Measurements from ENCODE around the gene FICD. TPM values are rescaled to one million over a fixed set of nuclear protein-coding genes. Genes with fewer than 3 reads are reported as not detected.

The FICD gene
- total and polyA plus RNA-seq, 2 of the 13 experiments (the other 11 are each of a cell fraction or from before 2014, with no cell fraction given): 0.99 to 3.0 TPM

- Histone ChIP-seq H3K27ac (ENCODE audit: extremely low read length, insufficient read depth, low read length) (no peak overlapping the region), H2AFZ (ENCODE audit: low read length) (no peak overlapping the region), H3K4me1 (ENCODE audit: insufficient read depth, low read length) (no peaks in the 10 kb centered on the region), H3K4me3 (replicated peaks in 1 of 3; ENCODE audit: insufficient read depth in 1 of 3, low read depth in 2 of 3, low read length in 3 of 3) (no peak overlapping the region), H3K9ac (ENCODE audit: insufficient read depth, low read depth, low read length) (no peak overlapping the region), H3K27me3 (ENCODE audit: control insufficient read depth in 1 of 2, insufficient read depth in 2 of 2, low read length in 2 of 2) (no peaks in the 10 kb centered on the region; a peak in 1 of 5 replicates), H3K9me3 (ENCODE audit: low read length) (peaks cover 12% of the 10 kb centered on the region), H3K36me3 (replicated peaks in 1 of 2; ENCODE audit: control insufficient read depth in 1 of 2, insufficient read depth in 2 of 2, low read length in 2 of 2) (no peaks in the 10 kb centered on the region), H3K79me2 (ENCODE audit: insufficient read depth, low read length) (no peaks in the 10 kb centered on the region), H4K20me1 (ENCODE audit: insufficient read depth, low read length) (no peaks in the 10 kb centered on the region), H3K4me2 (ENCODE audit: low read depth, low read length) (no peak overlapping the region)
- 18% methylated on average over 7 of the region's 7 CpGs for WGBS (ENCODE audit: low lambda C conversion rate)
- ChIA-PET CTCF (ENCODE audit: low intra/inter-chr PET ratio, low total read pairs) (no interaction called here), POLR2A (no interaction called here)
- in situ Hi-C loops (cut with HindIII; ENCODE audit: extremely low pct_ligation_motif_present, low pct_unique_long_range_greater_than_20kb): no loop called here
- no peak for DNase-seq (ENCODE audit: low spot score)
- no peak for ATAC-seq
- no TSS peak for BruUV-seq (replicated peaks)
- FAIRE-seq: no peak
- no peak for TF ChIP-seq NFIC (IDR thresholded peaks at IDR 0.05; ENCODE audit: low read length)
- no peak for TF ChIP-seq ZNF83 (CRISPR knock-in tag; IDR thresholded peaks at IDR 0.05; ENCODE audit: borderline replicate concordance)
- TF ChIP-seq, protein P1, sequence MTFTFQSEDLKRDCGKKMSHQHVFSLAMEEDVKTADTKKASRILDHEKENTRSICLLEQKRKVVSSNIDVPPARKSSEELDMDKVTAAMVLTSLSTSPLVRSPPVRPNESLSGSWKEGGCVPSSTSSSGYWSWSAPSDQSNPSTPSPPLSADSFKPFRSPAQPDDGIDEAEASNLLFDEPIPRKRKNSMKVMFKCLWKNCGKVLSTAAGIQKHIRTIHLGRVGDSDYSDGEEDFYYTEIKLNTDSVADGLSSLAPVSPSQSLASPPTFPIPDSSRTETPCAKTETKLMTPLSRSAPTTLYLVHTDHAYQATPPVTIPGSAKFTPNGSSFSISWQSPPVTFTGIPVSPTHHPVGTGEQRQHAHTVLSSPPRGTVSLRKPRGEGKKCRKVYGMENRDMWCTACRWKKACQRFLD (CRISPR knock-in tag; IDR thresholded peaks at IDR 0.05; ENCODE audit: borderline replicate concordance): no peak
- TF ChIP-seq KDM5A (IDR thresholded peaks at IDR 0.05; ENCODE audit: borderline replicate concordance, low read length): no peak
- TF ChIP-seq ZNF878 (CRISPR knock-in tag; IDR thresholded peaks at IDR 0.05): no peak
- no peak for TF ChIP-seq ZNF652 (CRISPR knock-in tag; IDR thresholded peaks at IDR 0.05; ENCODE audit: borderline replicate concordance, low read depth)
- intact Hi-C loops (cut with micrococcal nuclease; ENCODE audit: unreplicated experiment): no loop called here
Measured at GRCh38 chr12:108505129-108505528, 9.9 kb upstream of the FICD start.

GRCh38 chr12:108507971-108508642 lies 7.0 kb upstream of the FICD start:
- no peaks in the 10 kb centered on the region for H4K20me1 ChIP-seq (ENCODE audit: insufficient read depth, low read length)
- no peak overlapping the region for H3K4me3 ChIP-seq (replicated peaks in 1 of 3; ENCODE audit: insufficient read depth in 1 of 3, low read depth in 2 of 3, low read length in 3 of 3)
- no peak overlapping the region for H3K9ac ChIP-seq (ENCODE audit: insufficient read depth, low read depth, low read length)
- H3K79me2 ChIP-seq (ENCODE audit: insufficient read depth, low read length): no peaks in the 10 kb centered on the region
- peaks cover 6% of the 10 kb centered on the region for H3K9me3 ChIP-seq (ENCODE audit: low read length)
- no peak for DNase-seq (ENCODE audit: low spot score)
- no TSS peak for BruUV-seq (replicated peaks)
- no peak overlapping the region for H3K4me2 ChIP-seq (ENCODE audit: low read depth, low read length)
- H3K27me3 ChIP-seq (ENCODE audit: control insufficient read depth in 1 of 2, insufficient read depth in 2 of 2, low read length in 2 of 2): no peaks in the 10 kb centered on the region; a peak in 1 of 5 replicates
- FAIRE-seq: no peak
- 4% methylated on average over 3 of the region's 3 CpGs for WGBS (ENCODE audit: low lambda C conversion rate)
- in situ Hi-C loops (cut with HindIII; ENCODE audit: extremely low pct_ligation_motif_present, low pct_unique_long_range_greater_than_20kb) (no loop called here), intact Hi-C loops (cut with micrococcal nuclease; ENCODE audit: unreplicated experiment) (no loop called here)
- POLR2A ChIA-PET: no interaction called here
- CTCF ChIA-PET (ENCODE audit: low intra/inter-chr PET ratio, low total read pairs): no interaction called here
- no peak overlapping the region for H3K27ac ChIP-seq (ENCODE audit: extremely low read length, insufficient read depth, low read length)
- no peak for TF ChIP-seq ZNF333 (CRISPR knock-in tag; IDR thresholded peaks at IDR 0.05; ENCODE audit: borderline replicate concordance)
- no peak for TF ChIP-seq SNRNP70 (IDR thresholded peaks at IDR 0.05; ENCODE audit: low read depth, low read length)
- TF ChIP-seq MAZ (IDR thresholded peaks at IDR 0.05; ENCODE audit: borderline replicate concordance, low read depth, low read length): no peak
- TF ChIP-seq MAZ (CRISPR knock-in tag; IDR thresholded peaks at IDR 0.05; ENCODE audit: low read depth): no peak
- no peak for TF ChIP-seq HNRNPK (IDR thresholded peaks at IDR 0.05; ENCODE audit: low read depth, low read length, poor library complexity, severe bottlenecking)
- no peak for TF ChIP-seq SMARCC2 (IDR thresholded peaks at IDR 0.05)
- no peak for TF ChIP-seq SNAPC2 (CRISPR knock-in tag; IDR thresholded peaks at IDR 0.05)
- no peak for TF ChIP-seq YY1 (IDR thresholded peaks at IDR 0.05; ENCODE audit: insufficient read depth, insufficient replicate concordance, low read depth, low read length)
- TF ChIP-seq NFKB2 (CRISPR knock-in tag; IDR thresholded peaks at IDR 0.05; ENCODE audit: borderline replicate concordance): no peak
- no peak for TF ChIP-seq GABPB1 (CRISPR knock-in tag; IDR thresholded peaks at IDR 0.05)
- peaks cover 11% of the 10 kb centered on the region for H3K4me1 ChIP-seq (ENCODE audit: insufficient read depth, low read length)
- ATAC-seq: no peak
- no peaks in the 10 kb centered on the region for H3K36me3 ChIP-seq (replicated peaks in 1 of 2; ENCODE audit: control insufficient read depth in 1 of 2, insufficient read depth in 2 of 2, low read length in 2 of 2)
- no peak overlapping the region for H2AFZ ChIP-seq (ENCODE audit: low read length)

All from HepG2 (cell line).